Pancreas (tissue), 10 donors: ENCODE results near the gene GREB1L. TPM values are rescaled to one million over a fixed set of nuclear protein-coding genes. Genes with fewer than 3 reads are reported as not detected.

Experiments used
- ATAC-seq, 4 donors: fragments of 200-7000 bp; cut with Tn5 transposase; one replicate each; pipeline versions ENCODE4 v1.8.0 to v1.9.1; 2020; ENCODE audit warnings: mild to moderate bottlenecking in 4 of 4, moderate library complexity in 4 of 4
- DNase-seq, 6 donors: peaks; one replicate each; pipeline ENCODE4 v3.0.0-alpha.2; 2020
- FAIRE-seq: peaks from 2 replicates; lab custom pipeline; 2012; peaks lifted over from hg19 to GRCh38; lab: Jason Lieb, UNC
- H3K27ac ChIP-seq, 4 donors: fragments of 200-600 bp; sonication (generic); 1 replicate in 3 of 4; 2 replicates in 1 of 4; pipeline versions ENCODE4 v1.5.0 to v1.8.0; 2020
- H3K27me3 ChIP-seq, 4 donors: fragments of 200-600 bp; one replicate each; pipeline ENCODE4 v1.8.0; 2021
- H3K36me3 ChIP-seq, 3 donors: fragments of 200-600 bp; sonication (generic) in 1 of 3; one replicate each; pipeline versions ENCODE4 v1.5.0 to v1.8.0; 2020 to 2021
- H3K4me1 ChIP-seq, 3 donors: fragments of 200-600 bp; one replicate each; pipeline ENCODE4 v1.8.0; 2021
- H3K4me3 ChIP-seq, 4 donors: fragments of 200-600 bp; sonication (generic) in 2 of 4; one replicate each; pipeline versions ENCODE4 v1.5.0 to v1.8.0; 2020 to 2021
- H3K9me3 ChIP-seq, 4 donors: fragments of 200-600 bp; one replicate each; pipeline ENCODE4 v1.8.0; 2021
- WGBS, 2 donors: extraction: QIAGEN DNeasy Blood & Tissue Kit; methylation state at CpG; one replicate each; pipeline ENCODE4 v1.1.7; 2013; 5-methylcytosine and 5-hydroxymethylcytosine counted together
- intact Hi-C, 3 donors: fragments of 100-400 bp; cut with DNase I; formaldehyde crosslinking; loops; one replicate each; pipeline versions ENCODE4 v1.11.1 to v1.14.2; 2022
- polyA plus RNA-seq, 2 donors: library from polyadenylated mRNA; stranded (reverse); fragments of 200-250 nt; gene quantifications; one replicate each; pipeline ENCODE4 v1.2.3, GENCODE V29; 2013
- total RNA-seq, 6 donors: library from RNA; stranded (reverse); fragmentation: NEBNext Ultra II Directional in 4 of 6; extraction: Animal tissue kit (Norgen Biotek cat#: 25700) in 4 of 6; gene quantifications; one replicate each; pipeline versions ENCODE4 v1.2.1 to v1.2.4, GENCODE V29; 2021 to 2023
- TF ChIP-seq, protein P1 (sequence below), 4 donors: fragments of 200-600 bp; sonication (generic) in 3 of 4; IDR thresholded peaks; one replicate each; pipeline versions ENCODE4 v1.5.0 to v1.8.0; 2021; ENCODE audit warnings: antibody characterized with exemption in 4 of 4
- donor health status: healthy with polysubstance abuse.
- donor health status: DM: no; HTN: no; CAD: no; lungs with moderate emphysema.
- donor health status: DM: no; HTN: no; CAD: no.
- donor health status: control.
- donor health status: control.
- donor health status: Bipolar disorder and iron deficiency.
- donor health status: DM: yes; HTN: yes; CAD: no.
- donor health status: DM: no; HTN: no; CAD: no.
- donor health status: DM: no; HTN: no; CAD: no.
- donor health status: DM: yes; HTN: yes; CAD: no.

GREB1L gene
- total and polyA plus RNA-seq, 8 donors = 0.03 to 0.34 (median 0.19) TPM; not detected in 2

DNA sequence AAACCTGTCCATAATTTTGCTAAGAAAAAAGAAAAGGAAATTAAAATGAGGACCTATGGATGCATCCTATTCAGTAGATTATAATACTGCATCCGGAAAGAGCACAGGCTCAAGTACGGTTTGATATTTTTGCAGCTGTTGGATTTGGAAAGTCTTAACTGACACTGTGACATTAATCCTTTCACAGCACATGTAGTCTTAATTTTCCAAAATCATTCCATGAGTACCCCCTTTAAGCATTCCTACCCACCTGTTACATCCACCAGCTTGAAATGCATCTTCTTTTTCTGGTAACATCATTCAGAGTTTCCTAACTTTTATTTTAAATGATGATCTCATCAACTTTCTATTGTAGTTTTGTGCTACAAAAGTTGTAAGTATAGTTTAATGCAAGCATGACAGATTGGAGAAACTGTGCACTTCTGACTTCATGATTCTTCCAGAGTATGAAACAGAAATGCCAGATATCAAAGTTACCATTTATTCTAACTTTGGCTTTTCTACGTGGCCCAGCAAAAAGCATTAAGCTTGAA is 244.9 kb downstream of the GREB1L start:
- TF ChIP-seq, protein P1, sequence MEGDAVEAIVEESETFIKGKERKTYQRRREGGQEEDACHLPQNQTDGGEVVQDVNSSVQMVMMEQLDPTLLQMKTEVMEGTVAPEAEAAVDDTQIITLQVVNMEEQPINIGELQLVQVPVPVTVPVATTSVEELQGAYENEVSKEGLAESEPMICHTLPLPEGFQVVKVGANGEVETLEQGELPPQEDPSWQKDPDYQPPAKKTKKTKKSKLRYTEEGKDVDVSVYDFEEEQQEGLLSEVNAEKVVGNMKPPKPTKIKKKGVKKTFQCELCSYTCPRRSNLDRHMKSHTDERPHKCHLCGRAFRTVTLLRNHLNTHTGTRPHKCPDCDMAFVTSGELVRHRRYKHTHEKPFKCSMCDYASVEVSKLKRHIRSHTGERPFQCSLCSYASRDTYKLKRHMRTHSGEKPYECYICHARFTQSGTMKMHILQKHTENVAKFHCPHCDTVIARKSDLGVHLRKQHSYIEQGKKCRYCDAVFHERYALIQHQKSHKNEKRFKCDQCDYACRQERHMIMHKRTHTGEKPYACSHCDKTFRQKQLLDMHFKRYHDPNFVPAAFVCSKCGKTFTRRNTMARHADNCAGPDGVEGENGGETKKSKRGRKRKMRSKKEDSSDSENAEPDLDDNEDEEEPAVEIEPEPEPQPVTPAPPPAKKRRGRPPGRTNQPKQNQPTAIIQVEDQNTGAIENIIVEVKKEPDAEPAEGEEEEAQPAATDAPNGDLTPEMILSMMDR (IDR thresholded peaks at IDR 0.05) = no peak
- no peaks in the 10 kb centered on the region for H3K36me3 ChIP-seq
- no peak for FAIRE-seq
- no peak overlapping the region for H3K4me3 ChIP-seq
- H3K9me3 ChIP-seq = no peaks in the 10 kb centered on the region
- WGBS, 2 donors = 54 to 73% methylated on average over 3 of the region's 3 CpGs
- H3K4me1 ChIP-seq = no peaks in the 10 kb centered on the region
- ATAC-seq = no peak
- intact Hi-C loops = no loop called here
- H3K27ac ChIP-seq = no peak overlapping the region
- H3K27me3 ChIP-seq = no peaks in the 10 kb centered on the region
- no peak for DNase-seq

DNA sequence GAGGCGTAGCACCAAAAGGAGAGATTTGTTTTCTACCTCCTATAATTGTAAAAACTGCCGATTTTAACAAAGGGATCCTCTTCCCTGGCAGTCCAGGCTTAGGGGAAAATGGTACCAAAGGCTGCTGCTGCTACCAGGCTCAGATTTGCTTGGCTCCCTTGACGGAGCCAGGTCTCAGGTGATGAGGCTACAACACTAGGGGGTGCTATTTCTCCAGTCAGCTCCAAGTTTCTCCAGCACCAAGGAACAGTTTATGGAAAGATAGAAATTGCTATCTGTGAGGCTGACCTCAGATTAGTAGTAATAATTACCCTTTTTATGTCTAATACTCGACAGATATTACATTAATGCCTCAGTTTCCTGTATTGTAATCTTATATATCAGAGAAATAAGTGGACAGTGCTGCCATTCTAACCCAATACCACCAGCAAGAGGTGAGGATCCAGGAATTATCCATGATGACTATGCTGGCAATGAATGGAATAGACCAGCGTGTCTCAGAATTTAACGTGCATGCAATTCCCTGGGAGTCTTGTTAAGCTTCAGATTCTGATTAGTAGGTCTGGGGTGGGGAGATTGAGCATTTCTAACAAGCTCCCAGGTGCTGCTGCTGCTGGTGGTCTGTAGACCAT is 247.2 kb downstream of the GREB1L start:
- H3K27ac ChIP-seq = no peak overlapping the region
- DNase-seq = peak in 4 of 6 donors; percentile 17 to 55 (median 32)
- H3K4me1 ChIP-seq = no peaks in the 10 kb centered on the region
- no peaks in the 10 kb centered on the region for H3K9me3 ChIP-seq
- intact Hi-C loops = no loop called here
- FAIRE-seq = no peak
- TF ChIP-seq, protein P1 (IDR thresholded peaks at IDR 0.05) = peak; percentile 50 to 77 (median 65)
- WGBS, 2 donors = 29 to 33% methylated on average over 6 of the region's 6 CpGs
- H3K4me3 ChIP-seq = no peak overlapping the region
- no peaks in the 10 kb centered on the region for H3K27me3 ChIP-seq
- no peaks in the 10 kb centered on the region for H3K36me3 ChIP-seq
- peak in 3 of 4 donors; percentile 87 to 91 (median 88) for ATAC-seq

DNA sequence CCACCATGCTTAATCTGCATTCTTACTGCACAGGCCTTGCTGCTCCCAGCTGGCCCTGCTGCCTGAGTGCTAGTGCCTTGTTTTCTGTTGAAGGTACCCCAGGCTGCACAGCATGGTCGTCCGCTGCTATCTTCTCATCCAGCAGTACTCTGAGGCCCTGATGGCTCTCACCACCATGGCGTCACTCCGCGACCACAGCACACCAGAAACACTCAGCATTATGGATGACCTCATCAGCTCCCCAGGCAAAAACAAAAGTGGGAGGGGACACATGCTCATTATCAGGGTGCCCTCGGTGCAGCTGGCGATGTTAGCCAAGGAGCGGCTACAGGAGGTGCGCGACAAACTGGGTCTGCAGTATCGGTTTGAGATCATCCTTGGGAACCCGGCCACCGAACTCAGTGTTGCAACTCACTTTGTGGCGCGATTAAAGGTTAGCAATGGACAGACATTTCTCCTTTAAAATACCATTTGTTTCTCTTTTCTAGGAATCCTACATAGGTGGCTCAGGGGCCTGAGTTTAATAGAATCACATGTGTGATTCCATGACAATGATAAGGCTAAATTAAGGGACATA is 248.0 kb downstream of the GREB1L start:
- H3K27me3 ChIP-seq = no peaks in the 10 kb centered on the region
- intact Hi-C loops = no loop called here
- no peak overlapping the region for H3K4me3 ChIP-seq
- DNase-seq (no peak), FAIRE-seq (no peak), ATAC-seq (no peak)
- WGBS, 2 donors = 84 to 92% methylated on average over 15 of the region's 15 CpGs
- no peaks in the 10 kb centered on the region for H3K36me3 ChIP-seq
- no peaks in the 10 kb centered on the region for H3K9me3 ChIP-seq
- no peaks in the 10 kb centered on the region for H3K4me1 ChIP-seq
- TF ChIP-seq, protein P1 (IDR thresholded peaks at IDR 0.05) = no peak
- no peak overlapping the region for H3K27ac ChIP-seq

- no peaks in the 10 kb centered on the region for H3K36me3 ChIP-seq
- H3K27ac ChIP-seq = no peak overlapping the region
- FAIRE-seq (no peak), DNase-seq (no peak), ATAC-seq (no peak)
- WGBS, 2 donors = 63 to 69% methylated on average over 4 of the region's 4 CpGs
- intact Hi-C loops = no loop called here
- no peaks in the 10 kb centered on the region for H3K9me3 ChIP-seq
- H3K4me1 ChIP-seq = no peaks in the 10 kb centered on the region
- H3K27me3 ChIP-seq = no peaks in the 10 kb centered on the region
- TF ChIP-seq, protein P1 (IDR thresholded peaks at IDR 0.05) = no peak
- no peak overlapping the region for H3K4me3 ChIP-seq
These were observed 248.7 kb downstream of the GREB1L start for GRCh38 chr18:21490748-21491147.
